ENCODE measurements around the gene UVRAG.
"Not testable (repeated sequence)": the region's sequence is repeated elsewhere in the genome, so short reads cannot be mapped to it uniquely, and the experiment has no call there.

The UVRAG gene

DNA sequence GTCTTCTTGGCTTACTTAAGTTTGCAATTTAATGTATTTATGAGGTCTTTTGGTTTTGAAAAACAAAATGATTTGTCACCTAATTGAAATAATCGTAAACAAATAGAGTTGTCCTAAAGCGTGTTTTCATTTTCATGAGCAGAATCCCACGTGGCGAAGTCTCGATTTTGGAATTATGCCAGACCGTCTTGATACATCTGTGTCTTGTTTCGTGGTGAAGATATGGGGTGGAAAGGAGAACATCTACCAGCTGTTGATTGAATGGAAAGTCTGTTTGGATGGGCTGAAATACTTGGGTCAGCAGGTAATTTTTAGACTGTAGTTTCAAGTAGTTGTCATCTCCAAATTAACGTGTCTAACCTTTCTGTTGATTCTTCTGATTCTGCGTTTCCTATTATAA is 64.7 kb downstream of the UVRAG start:
- no peak for DNase-seq (ENCODE audit: low read depth)

DNA sequence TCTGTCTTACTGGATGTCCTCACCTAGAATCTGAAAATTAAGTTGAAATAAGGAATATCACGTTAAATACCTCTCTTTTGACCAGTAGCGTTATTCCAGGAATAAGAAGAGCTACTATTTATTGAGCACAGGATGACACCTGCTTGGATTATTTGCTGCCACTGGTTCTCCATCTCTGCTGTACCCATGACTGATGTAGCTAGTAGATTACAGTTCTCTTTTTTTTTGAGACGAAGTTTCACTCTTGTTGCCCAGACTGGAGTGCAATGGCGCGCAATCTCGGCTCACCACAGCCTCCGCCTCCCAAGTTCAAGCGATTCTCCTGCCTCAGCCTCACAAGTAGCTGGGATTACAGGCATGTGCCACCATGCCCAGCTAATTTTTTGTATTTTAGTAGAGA is 65.3 kb downstream of the UVRAG start:
- DNase-seq (ENCODE audit: low read depth): not testable (repeated sequence)

DNA sequence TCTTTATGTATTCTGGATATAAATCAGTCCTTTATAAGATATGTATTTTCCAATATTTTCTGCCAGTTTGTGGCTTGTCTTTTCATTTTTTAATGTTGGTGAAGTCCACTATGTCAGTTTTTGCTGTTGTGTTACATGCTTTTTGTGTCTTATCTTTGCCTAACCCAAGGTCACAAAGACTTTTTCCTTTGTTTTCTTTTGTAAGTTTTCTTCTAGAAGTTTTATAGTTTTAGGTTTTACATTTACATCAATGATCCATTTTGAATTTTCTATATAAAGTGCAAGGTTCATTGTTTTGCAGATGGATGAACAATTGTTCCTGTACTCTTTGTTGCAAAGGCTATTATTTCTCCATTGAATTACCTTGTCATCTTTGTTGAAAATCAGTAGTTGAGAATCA is 69.3 kb downstream of the UVRAG start:
- no peak for DNase-seq (ENCODE audit: low read depth)

DNA sequence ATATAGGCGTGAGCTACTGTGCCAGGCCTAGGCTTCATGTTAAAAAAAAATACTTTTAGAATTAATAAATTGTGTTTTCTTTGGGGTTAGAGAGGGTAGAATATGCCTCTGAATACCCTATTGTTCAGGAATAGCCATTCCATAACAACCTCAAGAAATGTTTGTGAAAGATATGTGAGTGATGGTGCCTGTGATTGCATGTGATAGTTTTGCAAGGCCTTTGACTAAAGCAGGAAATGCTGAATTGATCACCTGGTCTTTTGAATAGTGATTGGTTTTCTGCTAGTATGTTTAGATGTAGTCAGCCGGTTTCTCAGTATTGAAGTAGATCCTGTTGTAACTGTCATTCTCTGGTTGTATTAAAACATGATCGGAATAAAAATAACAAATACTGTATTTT is 73.4 kb downstream of the UVRAG start:
- no peak for DNase-seq (ENCODE audit: low read depth)

DNA sequence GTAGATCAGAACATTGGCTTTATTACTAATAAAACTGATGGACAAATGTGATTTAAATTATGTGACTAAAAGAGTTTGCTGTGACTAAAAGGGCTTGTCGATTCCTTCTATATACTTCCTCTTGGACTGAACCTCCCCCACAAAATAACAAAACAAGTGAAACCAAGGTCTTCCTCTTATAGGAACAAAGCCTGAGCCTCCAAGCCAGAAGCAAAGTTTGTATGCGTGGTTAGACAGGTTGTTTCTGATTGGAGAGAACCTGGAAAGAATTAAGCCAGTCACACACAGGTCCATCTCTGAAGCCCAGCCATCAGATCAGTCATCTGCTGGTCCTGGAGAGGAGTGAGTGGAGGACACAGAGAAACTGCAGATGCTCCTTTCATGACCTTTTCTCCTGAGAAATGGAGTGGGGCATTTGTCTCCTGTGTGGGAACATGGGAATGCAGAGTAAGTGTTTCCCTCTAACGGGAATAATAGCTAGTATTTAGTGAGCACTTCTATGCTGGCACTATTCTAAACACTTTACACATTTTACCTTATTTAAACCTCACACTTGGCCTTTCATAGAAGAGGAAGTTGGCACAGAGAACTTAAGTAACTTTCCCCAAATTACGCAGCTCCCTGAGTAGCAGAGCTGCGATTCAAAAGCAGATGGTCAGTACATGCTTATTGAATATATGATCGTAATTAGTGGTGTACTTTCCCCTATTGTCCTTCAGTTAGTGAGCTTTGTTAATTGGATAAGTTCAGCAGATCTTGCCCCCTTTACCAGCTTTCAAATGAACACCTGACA is 77.1 kb downstream of the UVRAG start:
- DNase-seq (ENCODE audit: low read depth): no peak

DNA sequence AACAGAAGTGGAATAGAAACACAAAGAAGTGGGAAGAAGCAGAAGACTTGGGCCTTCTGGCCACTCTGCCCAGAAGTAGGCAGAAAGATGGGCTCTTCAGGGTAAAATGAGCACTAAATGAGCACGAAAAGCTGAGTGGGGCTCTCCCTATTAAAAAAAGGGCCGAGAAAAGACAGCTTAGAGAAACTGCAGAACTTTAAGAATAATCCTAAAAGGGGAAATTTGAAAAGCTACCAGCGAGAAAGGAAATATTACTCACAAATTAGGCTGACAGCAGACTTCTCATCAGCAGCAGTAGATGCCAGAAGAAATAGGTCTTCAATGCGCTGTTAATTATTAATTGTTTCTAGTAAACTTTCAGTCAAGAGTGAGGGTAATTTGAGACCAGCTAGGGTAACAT is 78.2 kb downstream of the UVRAG start:
- DNase-seq (ENCODE audit: low read depth): no peak

DNA sequence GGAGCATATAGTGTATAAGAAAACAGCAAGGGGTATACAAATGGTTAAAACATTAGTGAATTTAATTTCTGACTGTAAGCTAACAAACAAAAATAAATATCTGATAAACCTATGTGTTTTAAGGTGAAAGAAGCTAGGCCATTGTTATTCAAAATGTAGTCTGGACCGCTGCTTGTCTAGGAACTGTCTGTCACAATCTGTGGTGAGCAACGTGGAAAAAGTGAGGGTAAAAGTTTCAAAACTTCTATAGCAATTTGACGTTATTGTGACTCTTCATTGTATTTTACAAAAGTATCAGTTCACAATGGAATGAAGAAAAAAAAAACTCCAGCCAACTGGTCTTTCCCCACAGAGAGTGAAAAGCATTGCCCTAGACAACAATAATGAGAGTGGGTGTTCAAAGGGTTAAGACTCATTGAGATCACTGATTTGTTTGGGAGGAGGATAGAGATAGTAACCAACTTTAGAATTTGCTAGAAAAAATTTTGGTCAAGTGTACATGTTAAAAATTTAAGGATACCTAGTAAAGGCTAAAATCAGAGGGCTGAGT is 79.1 kb downstream of the UVRAG start:
- DNase-seq (ENCODE audit: low read depth): no peak

DNA sequence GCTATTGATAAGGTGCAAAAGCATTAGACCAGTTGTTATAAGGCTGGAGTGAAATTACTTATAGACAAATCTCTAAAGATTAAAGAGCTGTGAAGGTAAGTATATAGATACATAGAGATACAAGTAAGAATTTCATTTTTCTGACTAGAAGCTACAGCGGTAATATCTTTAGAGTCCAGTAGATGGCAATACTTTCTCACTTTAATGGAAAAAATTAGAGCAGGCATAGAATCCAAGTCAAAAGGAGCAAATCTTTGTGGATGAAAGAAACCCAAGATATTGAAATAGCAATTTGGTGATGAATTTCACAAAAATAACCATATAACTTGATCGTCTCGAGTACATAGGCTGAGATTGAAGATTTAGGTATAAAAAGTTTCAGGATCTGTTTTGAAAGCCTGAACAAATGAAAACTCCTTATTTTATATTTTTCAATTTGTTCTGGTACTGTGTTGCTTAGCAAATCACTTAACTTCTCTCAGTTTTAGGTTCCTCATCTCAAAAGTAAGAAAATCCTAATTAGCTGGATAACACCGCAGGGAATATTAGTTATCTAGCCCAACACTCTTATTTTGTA is 81.9 kb downstream of the UVRAG start:
- no peak for DNase-seq (ENCODE audit: low read depth)

DNA sequence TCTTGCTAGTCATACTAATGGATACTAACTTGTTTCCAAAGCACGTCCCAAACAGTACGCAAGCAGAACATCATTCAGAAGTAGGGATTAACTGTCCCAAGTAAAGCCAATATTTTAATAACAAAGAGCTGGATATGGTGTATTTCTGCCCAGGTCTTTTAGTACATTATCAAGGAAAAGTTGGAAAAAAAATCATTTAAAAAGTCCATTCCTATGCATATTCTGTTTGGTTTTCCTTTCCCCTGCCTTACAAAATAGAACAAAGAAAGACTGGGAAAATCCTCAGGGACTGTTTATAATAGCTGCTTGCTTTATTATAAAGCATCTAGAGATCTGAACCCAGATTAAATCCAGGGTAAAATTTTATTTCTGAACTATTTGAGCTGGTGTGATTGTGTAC is 83.9 kb downstream of the UVRAG start:
- DNase-seq (ENCODE audit: low read depth): no peak

DNA sequence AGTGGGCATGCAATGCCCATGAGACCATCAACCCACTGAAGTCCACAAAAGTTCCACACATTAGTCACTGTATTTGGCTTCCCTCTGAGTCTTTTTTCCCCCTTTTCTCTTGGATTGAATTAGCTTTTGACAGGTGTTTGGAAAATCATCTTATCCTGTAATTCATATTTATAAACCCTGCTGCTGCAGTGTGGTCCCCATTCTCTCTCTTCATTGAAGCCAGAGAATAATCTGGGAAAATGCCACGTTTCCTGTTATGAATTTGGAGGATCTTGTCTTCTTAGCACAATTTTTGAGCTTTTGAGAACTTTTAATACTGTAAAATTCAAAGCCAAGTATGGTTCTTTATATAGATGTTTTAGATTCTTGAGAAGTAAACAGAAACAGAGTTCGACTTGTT is 84.8 kb downstream of the UVRAG start:
- no peak for DNase-seq (ENCODE audit: low read depth)

DNA sequence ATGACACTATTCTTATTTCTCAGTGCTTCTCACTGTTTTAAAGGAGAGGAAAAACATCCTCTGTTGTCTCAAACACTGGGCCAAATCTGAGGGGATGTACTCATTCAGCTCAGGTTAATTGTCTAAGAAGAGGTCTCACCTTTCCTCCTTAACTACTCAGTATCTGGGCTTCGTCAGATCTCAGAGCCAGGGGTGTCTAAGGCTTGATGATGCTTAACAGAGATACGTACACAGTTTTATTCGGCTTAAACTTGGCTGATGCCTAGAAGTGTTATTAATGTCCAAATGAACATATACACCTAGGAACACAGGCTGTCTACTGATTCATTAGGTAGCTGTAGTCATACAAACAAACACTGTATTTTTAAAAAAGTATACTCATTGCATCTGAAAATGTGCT is 85.8 kb downstream of the UVRAG start:
- DNase-seq (ENCODE audit: low read depth): no peak

DNA sequence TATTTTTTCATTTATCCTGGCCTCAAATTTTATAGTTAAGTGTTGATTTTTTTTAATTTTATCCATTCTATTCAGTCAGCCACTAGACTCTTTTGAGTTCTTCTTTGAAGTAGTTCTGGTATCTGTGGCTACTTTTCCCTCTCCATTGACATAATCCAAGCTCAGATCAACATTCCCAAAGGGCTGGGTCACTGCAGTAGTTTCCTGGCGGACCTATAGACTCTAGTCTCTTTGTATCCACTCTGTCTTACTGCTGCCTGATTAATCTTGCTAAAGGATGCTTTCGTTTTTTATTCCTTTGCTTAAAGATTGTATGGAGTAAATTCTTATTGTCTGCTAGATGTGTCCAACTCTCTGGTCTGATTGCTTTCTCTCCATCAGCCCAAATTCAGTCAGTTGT is 87.6 kb downstream of the UVRAG start:
- no peak for DNase-seq (ENCODE audit: low read depth)

DNA sequence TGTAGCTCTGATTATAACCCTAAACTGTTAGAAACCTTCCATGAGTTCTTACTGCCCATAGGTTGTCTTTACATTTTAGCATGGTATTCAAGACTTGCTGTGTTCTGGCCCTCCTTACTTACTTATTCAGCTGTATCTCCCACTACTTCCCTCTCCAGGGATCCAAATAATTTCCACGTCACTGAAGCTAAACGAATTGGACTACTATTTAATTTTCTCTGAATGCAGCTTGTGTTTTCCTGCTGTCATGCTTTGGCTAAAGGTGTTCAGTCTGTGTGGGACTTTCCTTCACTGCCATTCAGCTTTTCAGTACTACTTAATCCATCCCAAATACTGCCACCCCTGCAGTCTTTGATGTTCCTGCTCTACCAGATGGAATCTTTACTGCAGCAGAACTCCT is 88.3 kb downstream of the UVRAG start:
- no peak for DNase-seq (ENCODE audit: low read depth)

DNA sequence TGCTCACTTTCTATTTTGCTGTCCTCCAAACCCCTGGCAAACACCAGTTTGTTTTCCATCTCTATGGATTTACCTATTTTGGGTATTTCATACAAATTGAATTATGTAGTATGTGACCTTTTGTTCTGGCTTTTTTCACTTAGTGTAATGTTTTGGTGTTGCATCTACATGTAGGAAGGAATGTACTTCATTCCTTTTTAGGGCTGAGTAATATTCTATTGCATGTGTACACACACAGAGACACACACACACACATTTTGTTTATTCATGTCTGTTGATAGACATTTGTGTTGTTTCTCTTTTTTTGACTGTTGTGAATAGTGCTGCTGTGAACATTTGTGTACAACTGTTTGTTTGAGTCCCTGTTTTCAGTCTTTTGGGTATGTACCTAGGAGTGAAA is 90.4 kb downstream of the UVRAG start:
- DNase-seq (ENCODE audit: low read depth): no peak

DNA sequence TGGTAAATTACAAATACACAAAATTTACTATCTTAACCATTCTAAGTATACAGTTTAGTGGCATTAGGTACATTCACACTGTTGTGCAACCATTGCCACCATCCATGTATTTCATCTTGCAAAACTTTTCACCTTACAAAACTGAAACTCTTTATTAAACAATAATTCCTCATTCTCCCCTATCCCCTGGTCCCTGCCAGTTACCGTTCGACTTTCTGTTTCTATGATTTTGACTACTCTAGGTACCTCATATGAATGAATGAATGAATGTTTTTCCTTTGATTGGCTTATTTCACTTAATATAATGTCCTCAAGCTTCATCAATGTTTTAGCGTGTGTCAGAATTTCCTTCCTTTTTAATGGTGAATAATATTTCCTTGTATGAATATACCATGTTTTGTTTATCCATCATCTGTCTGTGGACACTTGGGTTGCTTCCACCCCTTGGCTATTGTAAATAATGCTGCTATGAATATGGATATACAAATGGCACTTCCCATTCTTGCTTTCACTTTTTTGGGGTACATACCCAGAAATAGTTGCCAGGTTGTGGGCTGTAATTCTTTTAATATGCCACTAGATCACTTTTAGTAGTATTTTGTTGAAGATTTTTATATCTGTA is 93.0 kb downstream of the UVRAG start:
- DNase-seq (ENCODE audit: low read depth): no peak

DNA sequence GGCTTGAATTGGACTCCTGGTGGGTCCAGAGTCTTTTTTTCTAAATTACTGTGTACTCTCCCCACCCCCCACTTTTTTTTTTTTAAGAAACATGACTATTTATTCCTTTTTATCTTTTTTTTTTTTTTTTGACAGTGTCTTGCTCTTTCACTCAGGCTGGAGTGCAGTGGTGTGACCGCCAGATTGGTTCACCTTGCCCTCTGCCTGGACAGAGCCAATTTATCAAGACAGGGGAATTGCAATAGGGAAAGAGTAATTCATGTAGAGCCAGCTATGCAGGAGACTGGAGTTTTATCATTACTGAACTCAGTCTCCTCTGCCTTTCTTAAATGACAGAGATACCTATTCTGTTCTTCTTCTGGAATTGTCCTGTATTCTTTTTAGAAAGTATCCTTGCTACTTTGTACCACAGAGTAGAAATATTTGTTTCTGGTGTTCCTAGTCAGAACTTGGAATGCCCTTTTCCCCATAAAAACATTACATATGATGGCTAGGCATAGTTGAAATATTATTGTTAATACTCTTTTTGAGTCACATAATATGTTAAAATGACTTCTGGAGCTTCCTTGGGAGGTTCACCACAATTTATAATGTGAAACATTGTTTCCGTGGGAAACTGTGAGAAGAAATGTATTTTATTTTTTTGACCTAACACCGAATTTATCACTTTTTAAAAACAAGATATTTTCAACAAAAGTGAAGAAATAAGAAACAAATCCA is 95.6 kb downstream of the UVRAG start:
- no peak for DNase-seq (ENCODE audit: low read depth)

DNA sequence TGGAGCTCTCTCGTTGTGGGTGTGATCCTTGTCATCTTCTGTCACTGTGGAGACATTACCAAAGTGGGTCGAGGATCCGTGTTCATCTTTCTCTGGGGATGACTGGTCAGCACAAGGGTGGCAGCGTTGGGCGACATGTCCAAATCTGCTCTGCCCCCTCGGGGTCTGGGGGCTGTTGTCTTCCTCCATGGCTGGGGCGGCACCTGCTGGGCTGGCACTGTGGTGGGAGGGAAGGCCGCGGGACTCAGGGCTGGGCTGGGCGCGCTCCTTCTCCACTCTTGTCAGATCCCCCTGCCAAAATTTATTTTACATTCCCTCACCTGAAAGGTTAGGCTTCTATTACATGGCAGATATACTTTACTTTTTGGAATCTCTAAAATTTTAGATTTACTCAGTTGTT is 96.4 kb downstream of the UVRAG start:
- DNase-seq (ENCODE audit: low read depth): no peak

DNA sequence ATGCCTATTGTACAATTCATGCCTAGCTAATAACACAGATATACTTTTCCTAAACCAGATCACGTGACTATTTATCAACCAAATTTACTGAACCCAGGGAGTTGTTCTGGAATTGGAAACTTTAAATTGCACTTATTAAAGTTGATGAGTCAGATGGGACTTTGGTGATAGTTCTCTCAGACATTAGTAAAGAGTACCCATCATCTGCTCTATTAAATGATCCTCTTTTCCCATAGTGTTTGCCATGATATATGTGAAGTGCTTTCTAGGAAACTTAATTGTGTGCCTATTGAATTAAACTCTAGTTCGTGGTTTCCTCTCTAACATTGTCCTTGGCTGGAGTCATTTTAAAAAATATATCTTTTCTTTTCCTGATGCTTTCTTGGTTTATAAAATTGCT is 99.0 kb downstream of the UVRAG start:
- DNase-seq (ENCODE audit: low read depth): no peak

DNA sequence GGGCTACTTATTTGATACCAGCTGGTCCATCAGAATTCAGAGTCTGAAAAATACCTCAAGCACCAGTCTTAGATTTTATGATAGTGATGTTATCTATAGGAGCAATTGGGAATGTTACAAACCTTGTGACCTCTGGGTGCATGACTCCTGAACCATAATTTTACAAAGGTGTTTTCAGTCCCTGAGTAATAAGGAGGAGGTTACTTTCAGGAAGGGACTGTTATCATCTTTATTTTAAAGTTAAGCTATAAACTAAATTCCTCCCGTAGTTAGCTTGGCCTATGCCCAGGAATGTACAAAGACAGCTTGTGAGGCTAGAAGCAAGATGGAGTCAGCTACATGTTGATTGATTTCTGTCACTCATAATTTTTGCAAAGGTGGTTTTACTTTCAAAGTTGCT is 101.9 kb downstream of the UVRAG start:
- no peak for DNase-seq (ENCODE audit: low read depth)

DNA sequence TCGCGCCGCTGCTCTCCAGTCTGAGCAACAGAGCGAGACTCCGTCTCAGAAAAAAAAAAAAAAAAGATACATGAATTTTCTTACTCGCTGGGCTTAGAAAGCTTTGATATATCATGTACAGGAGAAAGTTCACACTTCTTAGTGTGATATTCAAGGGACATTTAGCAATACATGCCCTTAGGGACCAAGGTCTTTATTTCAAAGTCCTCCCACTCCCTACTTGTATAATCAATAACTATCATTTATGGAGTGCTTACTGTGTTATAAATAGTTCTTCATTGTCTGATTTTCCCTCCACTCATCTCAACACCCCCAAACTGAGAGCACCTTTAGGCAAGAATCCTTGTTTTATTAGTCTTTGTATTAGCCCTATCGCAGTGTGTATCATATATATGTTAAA is 103.3 kb downstream of the UVRAG start:
- no peak for DNase-seq (ENCODE audit: low read depth)

DNA sequence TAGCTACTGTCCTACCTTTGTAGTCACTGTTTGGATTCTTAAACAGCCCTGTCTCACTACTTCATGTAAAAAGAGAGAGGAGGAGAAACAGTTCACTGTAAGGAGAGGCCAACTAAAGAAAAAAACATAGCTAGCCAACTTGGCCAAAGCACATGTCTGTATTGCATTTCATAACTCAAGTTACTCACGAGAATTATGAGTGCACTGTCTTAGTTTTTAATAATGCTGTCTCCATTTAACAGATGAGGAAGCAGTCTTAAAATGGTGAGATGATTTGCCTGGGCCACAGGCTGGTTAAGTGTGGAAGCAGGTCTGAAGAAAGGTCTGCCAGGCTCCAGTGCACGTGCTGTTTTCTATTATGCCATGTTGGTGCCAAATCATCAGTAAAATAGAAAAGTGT is 104.5 kb downstream of the UVRAG start:
- DNase-seq (ENCODE audit: low read depth): no peak

DNA sequence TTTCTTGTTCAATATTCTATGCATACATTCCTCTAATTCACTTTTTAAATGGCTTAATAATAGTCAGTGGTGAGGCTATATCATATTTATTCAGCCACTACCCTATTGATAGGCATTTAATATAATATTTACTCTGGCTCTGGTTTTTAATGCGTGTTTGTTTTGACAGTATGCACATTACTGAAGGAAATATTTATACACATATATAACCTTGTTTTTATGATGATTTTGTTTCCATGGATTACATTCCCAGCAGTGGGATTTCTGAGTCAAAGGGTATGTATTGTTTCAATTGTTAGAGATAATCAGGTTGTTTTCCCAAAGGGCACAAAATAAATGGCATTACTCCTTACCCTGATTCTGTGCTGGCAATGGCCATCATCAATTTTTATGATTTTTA is 105.8 kb downstream of the UVRAG start:
- DNase-seq (ENCODE audit: low read depth): no peak

DNA sequence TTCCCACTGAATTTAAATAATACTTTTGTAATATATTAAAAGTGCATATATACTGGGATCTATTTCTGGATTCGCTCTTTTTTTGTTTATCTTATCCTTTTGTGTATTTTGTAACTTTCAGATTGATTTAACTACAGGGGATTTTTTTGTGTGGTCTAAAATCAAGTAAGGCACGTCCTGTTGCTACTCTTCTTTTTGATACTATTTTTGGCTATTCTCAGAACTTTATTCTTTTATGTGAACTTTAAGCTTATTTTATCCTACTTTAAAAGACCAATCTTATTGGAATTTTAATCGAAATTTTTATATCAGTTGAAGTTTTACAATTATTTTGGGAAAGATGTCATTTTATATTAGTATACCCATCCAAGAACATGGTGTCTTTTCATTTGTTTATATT is 106.8 kb downstream of the UVRAG start:
- DNase-seq (ENCODE audit: low read depth): no peak

Measured in stimulated activated CD8-positive, alpha-beta memory T cell treated with anti-CD3 and anti-CD28 coated beads, Interleukin-12 subunit alpha, Interleukin-12 subunit beta, amount 100 ng/mL, for 4 hours (primary cell).